NCI-H226 (cell line): ENCODE measurements around the gene FAM83B.
"Not testable (repeated sequence)": the region's sequence is repeated elsewhere in the genome, so short reads cannot be mapped to it uniquely, and the experiment has no call there.

Source experiments
- DNase-seq: peaks from one replicate; pipeline ENCODE4 v3.0.0-alpha.2; 2015

Gene FAM83B

DNA sequence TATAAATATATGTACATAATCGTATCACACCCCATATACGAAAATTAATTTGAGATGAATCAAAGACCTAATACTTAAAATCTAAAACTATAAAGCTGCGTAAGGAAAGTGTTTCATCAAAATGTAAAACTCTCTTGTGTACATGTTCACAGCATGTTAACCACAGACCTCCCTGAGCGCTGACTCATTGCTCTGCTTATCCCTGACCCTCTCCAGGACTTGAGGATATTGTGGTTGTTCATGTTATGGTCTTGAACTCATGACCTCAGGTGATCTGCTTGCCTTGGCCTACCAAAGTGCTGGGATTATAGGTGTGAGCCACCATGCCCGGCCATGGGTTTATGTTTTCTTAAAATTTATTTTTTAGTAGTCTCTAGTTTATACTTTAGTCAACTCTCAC, 14.2 kb downstream of the FAM83B start:
- peak; percentile 71 for DNase-seq

DNA sequence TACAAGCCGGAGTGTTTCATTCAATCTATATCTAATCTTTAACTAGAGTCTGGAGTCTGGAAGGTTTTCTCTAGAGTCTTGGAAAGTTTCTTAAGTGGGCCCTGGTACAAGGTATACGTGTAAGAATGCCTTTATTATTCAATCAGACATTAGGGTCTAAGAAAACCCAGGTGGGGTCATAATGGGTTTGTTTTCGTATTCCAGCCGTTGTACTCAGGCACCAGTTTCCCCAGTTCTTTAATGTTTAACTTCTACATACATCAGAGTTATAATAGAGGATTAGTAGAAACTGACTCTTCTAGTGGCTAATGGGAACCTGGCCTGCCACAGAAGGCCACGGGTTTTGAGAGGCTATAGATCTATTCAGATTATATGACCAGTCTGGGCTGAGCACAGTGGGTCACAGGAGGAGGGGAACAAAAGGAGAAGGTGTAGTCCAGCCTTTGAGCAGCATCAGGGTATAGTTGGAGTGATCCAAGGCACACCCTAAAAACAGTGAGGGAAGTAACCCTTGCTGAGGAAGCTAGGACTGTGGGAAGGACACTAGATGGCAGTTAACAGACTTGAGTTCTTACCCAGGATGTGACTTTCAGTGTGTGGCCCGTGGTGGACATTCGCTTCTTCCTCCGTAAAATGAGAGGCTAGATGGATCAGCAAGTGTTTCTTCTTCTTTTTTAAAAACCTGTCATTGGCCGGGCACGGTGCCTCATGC, 15.5 kb downstream of the FAM83B start:
- no peak for DNase-seq

DNA sequence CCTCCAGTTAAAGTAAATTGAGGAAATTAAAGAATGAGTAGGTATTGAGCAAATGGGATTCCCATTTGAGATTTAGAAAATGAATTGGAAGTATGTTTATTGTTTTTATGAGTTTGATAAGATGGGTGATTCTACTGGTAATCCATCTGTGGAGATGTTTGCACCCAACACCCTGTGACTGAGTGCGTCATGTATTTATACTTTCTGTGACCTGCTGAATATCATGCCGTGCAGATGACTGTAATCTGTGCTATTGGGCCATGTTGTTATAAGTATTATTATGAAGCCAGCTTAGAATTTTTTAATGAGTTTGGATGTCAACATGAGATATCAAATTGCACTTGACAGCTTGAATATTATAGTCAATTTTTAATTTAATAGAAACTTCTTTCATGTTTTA, 17.7 kb downstream of the FAM83B start:
- DNase-seq: no peak

DNA sequence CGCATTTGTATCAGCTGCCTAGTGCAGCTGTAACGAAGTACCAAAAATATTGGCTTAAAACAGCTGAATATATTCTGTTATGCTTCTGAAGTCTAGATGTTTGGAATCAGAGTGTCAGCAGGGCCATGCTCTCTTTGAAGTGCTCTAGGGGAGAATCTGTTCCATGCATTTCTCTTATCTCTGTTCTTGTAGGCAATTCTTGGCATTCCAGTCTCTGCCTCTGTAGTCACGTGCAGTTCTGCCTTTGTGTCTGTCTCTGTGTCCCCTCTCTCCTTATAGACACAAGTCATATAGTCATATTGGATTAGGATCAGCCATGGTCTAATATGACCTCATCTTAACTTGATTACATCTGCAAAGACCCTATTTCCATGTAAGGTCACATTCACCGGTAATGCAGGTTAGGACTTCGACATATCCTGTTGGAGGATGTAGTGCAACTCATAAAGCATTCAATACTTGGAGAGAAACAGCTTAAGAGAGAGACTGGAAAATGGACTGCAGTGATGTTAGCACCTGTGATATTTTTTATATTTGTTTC, 18.6 kb downstream of the FAM83B start:
- DNase-seq: no peak

DNA sequence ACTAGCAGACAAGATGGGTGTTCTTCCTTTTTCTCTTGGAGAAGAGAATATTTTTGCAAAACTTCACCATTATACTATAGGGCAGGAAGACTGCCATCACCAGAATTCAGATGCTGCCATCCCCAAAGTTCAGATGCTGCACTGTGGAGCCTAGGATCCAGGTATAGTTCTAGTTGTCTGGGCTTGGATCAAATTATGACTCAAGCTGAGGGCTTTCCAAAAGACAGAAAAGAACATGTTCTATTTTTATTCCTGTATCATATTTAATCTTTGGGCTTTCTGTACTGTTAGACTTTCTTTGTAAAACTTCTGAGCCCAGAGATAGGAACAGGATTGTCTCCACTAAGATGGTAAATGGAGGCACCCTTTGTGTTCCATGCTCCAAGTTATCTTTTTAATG, 22.0 kb downstream of the FAM83B start:
- no peak for DNase-seq

DNA sequence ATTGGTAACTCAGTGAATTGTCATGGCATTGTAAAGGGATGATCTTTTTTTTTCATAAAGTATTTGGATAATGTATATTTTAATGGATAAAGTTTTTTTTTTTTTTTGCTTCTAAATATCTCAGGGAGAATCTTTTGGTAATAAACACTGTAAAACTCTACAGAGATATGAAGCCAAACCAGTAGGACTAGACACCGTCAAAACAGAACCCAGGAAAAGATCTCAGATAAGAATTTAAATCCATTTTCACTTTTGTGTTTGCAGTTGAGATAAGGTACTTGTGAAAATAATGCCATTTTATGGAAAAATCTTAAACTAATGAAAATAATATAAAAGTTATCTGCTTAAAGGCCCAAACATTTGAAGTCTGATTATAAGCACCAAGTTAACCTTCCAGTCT, 27.0 kb downstream of the FAM83B start:
- DNase-seq: no peak

DNA sequence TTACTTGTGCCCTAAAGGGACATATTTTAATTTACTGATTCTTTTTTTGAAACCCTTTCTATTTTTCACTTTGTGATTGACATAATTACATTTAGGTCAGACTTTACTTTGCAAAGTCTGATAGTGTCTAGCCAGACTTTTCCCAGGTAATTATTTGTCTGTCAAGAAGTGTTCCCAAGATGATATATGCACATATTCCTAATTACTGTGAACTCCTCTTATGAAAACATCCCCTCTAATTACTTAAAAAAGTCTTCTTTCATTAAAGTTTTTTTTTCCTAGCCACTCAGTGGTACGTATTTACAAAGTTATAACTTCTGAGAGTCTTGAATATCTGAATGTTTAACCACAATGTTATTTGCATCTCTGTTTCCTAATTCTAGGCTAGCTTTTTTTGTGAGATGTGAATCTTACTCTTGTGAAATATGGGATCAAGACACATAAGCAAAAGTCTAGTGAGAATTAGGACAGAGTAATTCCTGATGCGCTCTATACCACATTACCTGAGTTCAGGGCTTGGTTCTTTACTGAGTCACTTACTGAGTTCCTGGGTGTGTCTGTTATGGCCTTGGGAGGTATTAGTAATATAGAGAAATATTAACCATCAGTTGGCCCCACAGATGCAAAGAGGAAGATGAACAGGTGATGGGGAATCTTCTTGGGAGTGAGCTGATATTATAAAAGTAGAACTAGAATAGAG, 27.9 kb downstream of the FAM83B start:
- peak; percentile 49 for DNase-seq

DNA sequence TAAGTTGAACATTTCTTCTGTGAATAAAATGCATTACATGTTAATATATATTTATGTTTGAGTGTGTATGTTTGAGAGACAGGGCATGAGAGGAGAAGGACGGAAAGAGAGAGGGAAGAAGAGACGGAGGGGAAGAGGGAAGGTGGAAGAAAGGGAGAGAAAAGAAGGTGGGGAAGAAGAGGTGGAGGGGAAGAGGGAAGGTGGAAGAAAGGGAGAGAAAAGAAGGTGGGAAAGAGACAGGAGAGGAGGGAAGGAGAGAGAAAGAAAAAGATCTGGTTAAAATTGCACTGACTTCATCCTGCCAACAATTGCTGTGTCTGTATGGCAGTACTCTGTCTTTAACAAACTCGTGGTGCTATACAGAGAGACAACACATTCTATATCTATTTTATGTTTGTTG, 29.0 kb downstream of the FAM83B start:
- no peak for DNase-seq

DNA sequence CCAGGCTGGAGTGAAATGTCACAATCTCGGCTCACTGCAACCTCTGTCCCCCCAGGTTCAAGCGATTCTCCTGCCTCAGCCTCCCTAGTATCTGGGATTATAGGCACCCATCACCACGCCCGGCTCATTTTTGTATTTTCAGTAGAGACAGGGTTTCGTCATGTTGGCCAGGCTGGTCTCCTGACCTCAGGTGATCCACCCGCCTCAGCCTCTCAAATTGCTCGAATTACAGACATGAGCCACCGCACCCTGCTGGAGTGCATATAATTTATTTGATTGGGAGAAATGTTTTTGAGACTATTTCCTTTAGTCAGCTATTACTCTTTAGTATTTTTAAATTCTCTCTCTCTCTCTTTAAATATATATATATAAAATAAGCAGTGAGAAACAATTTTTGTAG, 29.8 kb downstream of the FAM83B start:
- DNase-seq: no peak

DNA sequence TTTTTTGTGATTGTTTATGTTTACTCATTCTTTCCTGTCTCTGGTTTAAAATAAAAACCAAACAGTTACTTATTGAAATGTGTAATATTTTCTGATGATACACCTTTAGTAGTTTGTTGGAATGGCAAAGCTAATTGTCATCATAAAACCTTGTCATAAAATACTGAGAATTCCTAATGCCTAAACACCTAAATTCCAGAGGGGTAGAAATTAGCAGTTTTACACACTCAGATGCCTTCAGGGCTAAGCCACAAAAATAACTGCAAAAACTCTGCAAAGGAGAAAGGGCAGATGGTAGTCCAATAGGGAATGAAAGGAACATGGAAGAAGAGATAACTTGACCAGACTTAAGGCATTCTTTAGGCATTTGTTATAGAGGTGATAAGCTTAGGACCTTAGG, 30.3 kb downstream of the FAM83B start:
- DNase-seq: peak; percentile 12

DNA sequence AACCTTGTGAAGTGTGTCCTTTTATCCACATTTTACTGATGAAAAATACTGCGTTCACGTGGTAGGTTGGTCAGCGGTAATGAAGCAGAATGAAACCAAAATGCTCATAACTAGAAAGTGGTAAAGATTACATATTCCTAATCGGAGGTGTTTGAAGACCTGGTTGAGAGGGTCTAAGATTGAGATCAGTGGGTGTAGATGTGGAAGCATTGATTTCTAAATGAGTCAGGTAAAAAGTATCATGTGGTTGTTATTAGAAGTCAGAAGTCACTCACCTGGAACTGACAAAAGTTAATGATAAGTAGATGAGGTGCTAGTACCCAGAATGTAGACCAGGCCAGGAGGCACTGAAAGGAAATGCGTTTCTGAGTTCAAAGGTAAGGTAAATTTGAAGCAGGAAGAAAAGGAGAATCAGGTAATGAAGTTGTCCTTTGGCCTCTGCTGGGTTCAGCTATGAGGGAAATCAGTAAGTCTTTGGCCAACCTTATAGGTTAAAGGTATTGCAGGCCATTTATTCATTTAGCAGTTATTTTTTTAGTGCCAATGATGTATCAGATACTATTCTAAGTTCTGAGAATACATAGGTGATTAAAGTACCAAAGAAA, 31.2 kb downstream of the FAM83B start:
- no peak for DNase-seq

DNA sequence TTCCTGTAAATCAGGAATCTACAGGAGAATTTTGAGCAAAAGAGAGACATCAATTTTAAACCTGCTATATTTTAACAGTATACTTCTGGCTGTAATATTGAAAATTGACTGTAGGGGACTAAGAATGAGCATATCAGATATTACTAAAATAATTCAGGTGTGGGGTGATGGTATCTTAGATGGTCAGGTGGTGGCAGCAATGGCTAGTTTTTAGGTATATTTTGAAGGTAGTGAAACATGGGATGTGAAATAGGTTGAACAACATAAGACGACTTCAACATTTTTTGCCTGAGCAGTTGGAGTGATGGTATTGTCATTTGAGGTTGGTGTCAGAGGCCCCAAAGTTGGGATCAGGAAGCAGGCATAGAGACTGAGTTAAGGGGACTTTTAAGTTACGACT, 32.1 kb downstream of the FAM83B start:
- no peak for DNase-seq

DNA sequence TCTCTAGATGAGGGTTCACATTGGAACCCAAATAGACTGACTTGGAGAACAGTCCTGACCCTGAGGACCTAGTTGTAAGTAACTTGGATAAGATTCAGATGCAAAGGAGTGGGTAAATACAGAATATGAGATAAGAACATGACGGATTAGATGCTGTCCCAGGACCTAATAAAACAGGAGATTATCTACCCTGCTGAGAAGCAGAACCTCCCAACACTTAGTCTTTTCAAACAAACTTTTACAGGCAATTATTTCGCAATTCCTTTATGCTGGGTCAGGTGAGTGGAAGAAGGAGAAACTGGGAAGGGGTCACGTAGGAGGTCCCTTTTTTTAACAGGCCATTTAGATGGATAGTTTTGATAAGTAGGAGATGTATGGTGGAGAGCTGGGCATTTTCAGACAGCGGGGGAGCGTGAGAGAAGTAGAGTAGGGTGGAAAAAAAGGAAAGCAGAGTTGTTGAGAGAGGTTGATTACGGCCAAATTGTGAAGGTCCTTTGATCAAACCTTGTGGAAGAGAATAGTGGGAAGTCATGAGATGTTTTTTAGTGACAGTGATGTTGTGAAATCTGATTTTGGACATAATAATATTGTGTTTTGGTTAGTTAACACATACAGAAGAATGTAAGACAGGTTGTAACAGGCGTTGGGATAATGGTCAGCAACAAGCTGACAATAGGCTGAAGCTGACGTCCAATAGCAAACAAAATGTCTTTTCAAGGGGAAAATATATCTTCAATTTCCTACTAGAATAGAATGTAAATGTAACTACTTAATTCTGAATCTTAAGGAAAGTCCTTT, 32.8 kb downstream of the FAM83B start:
- peak; percentile 25 for DNase-seq

DNA sequence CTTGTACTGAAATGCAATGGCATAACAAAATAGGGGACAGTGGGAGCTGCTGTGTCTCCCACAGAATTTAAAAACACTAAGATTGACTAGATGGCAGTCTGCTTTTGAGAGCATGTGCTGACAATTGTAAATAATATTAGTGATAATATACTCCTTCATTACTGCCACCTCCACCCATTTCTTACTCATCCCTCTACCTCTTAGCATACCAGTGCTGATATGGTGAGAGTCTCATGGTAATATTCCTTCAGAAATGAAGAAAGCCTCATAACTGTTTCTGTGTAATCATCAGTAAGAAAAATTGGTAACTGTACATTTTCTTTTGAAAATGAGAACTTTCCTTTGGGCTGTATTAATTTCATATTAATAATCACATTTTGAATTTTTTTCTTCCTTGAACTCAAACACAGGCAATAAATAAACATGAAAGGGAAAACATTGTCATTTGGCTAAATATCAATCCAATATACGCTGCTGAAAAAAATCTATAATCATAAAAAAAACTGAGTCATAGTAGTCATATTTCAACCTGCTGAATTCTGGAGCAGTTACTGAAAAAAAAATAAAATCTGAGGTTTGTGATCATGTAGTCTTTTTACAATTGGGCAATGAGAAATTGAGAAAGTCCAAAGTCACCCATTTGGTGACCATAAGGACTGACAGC, 34.6 kb downstream of the FAM83B start:
- no peak for DNase-seq

DNA sequence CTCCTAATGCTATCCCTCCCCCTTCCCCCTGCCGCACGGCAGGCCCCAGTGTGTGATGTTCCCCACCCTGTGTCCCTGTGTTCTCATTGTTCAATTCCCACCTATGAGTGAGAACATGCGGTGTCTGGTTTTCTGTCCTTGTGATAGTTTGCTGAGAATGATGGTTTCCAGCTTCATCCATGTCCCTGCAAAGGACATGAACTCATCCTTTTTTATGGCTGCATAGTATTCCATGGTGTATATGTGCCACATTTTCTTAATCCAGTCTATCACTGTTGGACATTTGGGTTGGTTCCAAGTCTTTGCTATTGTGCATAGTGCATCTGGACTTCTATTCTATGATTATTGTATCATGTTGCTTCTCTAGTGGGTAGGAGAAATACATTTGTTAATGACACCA, 35.3 kb downstream of the FAM83B start:
- not testable (repeated sequence) for DNase-seq

DNA sequence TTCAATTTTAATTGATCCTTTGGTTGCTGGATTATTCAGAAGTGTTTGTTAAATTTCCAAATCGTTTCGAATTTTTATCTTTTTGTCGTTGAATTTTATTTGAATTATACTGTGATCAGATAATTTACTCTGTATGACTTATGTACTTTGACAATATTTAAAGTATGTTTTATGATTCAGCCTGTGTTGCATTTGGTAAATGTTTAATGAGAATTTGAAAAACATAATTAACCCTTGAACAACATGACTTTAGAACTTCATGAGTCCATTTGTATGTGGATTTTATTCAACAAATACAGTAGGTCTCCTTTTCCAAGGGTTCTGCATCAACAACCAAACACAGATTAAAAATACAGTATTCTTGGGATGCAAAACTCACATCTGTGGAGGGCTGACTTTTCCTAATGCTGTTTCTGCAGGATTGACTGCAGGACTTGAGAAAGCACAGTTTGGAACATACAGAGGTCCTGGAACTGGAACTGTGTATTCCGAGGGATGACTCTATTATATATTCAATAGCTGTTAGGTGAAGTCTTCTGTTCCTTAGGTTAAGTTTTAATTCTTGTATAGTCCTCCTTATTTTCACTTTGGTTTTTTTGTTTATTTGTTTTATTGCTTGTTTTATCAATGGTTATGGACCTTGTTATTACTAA, 40.5 kb downstream of the FAM83B start:
- DNase-seq: no peak

DNA sequence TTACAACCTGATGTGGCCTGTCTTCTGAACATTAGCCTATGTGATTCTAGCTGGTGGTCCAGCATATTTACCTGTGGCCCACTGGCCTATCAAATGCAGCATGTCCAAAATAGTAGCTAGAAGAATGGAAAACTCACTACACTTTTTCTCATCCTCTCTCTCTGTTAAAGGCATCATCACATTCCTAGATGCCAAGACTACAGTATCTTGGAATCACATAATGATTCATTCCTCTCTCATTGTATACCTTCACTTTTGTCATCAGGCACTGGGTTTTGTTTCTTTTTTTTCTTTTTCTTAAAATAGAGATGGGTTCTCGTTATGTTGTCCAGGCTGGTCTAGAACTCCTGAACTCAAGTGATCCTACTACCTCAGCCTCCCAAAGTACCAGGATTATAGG, 45.0 kb downstream of the FAM83B start:
- DNase-seq: peak; percentile 33

DNA sequence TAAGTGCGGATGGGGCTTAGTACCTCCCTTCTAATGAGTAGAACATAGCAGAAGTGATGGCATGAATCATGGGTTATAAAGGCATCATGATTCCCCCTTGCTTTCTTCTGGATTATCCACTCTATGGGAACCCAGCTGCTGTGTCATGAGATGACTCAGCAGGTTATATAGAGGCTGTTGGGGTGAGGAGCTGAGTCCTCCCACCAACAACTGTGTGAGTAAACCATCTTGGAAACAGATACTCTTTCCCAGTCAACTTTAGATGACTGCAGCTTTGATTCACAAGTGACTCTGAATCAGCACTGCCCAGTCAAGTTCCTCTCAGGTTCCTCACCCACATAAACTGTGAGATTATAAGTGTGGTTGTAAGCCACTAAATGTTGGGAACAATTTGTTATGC, 46.3 kb downstream of the FAM83B start:
- peak; percentile 71 for DNase-seq

DNA sequence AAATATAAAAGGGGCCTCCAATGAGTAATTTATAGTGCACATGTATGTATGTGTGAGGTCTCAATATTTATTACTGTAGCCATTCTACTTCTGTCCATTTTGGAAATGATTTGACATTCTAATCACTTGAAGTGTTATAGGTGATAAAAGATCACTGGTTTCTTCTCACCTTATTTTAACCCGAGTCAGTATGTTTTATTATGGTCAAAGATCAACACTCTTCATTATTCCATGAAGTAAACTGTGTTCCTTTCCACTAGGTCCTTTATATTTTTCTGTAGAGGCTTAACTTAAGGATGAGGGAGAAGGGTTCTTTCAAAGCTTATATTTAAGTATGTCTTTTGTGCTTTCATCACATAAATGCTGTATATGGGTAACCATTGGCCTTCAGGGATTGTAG, 47.2 kb downstream of the FAM83B start:
- no peak for DNase-seq

DNA sequence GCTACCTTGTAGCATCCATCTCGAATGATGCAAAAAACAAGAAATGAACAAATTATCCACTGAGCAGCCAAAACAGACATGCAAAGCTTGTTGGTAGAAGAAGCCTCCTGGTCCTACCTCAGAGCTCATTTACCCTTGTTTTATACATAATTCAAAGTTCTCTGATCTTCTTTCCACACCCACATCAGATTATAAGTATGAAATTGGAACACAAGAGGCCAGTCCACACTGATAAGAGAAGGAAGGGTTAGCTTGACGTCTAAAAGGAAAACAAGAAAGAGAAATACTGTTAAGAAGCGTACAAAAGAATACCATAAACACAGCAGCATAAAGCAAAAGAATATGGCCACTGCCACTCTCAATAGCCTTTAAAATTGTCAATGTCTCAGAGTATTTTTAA, 49.7 kb downstream of the FAM83B start:
- no peak for DNase-seq

DNA sequence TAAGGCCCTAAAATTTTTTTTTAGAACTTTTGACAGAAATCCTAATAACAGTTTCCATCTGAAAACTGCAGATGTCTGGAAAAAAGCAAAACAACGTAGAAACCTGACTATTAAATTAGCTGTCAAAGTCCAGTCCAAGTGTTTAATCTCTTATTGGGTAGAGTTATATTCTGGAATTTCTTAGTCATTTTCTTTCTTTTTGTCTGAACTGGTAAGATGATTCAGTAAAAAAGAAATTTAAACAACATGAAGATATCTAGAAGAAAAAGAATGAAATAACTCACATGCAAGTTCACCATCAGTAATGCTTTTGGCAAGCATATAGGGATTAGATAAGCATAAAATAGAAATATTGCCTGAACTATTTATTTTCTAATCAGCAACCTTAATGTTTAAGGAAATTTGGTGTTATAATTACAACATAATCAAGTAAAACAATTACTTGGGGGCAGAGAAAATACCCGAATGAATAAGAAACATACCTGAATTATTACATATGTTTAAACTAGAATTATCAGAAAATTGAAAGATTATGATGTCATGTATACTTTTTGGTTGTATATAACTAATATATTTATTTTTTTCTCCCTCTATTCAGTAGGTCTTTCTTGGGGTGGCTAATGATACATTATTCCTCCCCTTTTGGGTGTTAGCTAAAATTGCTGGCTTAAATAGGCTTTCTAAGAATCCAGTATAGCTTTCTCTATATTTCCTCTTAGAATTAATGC, 51.1 kb downstream of the FAM83B start:
- no peak for DNase-seq
